T-helper 2 cell treated with Interferon-gamma antibody and Interleukin-4, amounts not matched to agents 100 ng/mL and 5 ng/mL, for 36 hours (primary cell): ENCODE results near the gene SPTSSA. TPM values are rescaled to one million over a fixed set of nuclear protein-coding genes. Genes with fewer than 3 reads are reported as not detected.
"Not testable (repeated sequence)": the region's sequence is repeated elsewhere in the genome, so short reads cannot be mapped to it uniquely, and the experiment has no call there.

Experiments used
- intact Hi-C: fragments of 100-400 bp; cut with micrococcal nuclease; formaldehyde crosslinking; loops from one replicate; pipeline ENCODE4 v1.15.1; 2023
- total RNA-seq: library from RNA; stranded (reverse); gene quantifications from 2 replicates; pipeline ENCODE4 v1.2.3, GENCODE V29; 2022

The SPTSSA gene, protein sequence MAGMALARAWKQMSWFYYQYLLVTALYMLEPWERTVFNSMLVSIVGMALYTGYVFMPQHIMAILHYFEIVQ
- 14.6 and 14.9 TPM in 2 replicates for total RNA-seq

DNA sequence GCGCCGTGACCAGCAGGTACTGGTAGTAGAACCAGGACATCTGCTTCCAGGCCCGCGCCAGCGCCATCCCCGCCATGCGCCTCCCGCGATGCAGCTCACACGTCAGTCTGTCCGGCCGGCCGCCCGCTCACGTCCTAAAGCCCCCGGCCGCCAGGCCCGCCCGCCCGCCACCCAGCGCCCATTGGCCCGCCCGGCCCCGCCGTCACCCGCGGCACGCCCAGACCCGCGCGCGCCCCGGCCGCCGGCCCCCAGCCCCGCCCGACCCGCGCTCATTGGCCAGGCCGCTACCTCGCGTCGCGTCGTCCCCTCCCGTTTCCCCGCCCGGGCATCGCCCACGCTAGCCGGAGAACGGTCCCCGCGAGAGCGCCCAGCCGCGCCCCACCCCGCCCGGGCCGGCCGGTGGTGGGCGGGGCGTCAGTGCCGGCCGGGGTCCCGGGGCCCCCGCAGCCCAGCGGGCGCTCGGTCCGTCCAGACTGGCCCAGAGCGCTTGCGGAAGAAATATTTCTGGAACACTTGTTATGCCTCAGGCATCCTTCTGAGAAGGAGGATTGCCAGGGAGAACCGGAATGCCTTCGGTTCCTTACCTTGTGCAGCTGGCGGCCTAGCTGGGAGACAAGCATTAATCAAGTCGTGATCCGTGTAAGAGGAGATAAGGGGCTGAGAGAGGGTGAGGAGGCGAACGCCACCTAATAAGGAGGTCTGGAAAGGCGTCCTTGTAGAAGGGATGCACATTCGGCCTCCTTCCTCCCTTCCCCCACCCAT, at the start of gene SPTSSA:
Gene SPTSSA (minus strand): TSS at position 109 of the 762 bp plus-strand sequence. CDS start 33 bp downstream, at position 76.
- intact Hi-C loops = loop anchor here (2.0 to 10.0 kb wide), 7 partner anchors 75 to 1365 kb away; partner anchors contain the start of genes BRMS1L, EAPP, EGLN3 and PPP2R3C

- intact Hi-C loops = no loop called here
Measured at GRCh38 chr14:34507884-34508283, 45.8 kb upstream of the SPTSSA start.

DNA sequence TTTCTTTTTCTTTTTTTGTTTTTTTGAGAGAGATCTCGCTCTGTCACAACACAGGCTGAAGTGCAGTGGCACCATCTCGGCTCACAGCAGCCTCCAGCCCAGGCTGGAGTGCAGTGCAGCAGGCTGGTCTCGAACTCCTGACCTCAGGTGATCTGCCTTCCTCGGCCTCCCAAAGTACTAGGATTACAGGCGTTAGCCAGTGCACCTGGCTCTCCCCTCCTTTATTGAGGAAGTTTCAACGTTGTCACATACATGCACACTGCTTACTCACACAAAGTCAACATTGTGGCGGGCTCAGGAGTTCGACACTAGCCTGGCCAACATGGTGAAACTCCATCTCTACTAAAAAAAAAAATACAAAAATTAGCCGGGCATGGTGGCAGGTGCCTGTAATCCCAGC, 45.4 kb upstream of the SPTSSA start:
- intact Hi-C loops = no loop called here

GRCh38 chr14:34505124-34505491, 43.1 kb upstream of the SPTSSA start:
- intact Hi-C loops = not testable (repeated sequence)

GRCh38 chr14:34504027-34504426, 42.0 kb upstream of the SPTSSA start:
- intact Hi-C loops = not testable (repeated sequence)

DNA sequence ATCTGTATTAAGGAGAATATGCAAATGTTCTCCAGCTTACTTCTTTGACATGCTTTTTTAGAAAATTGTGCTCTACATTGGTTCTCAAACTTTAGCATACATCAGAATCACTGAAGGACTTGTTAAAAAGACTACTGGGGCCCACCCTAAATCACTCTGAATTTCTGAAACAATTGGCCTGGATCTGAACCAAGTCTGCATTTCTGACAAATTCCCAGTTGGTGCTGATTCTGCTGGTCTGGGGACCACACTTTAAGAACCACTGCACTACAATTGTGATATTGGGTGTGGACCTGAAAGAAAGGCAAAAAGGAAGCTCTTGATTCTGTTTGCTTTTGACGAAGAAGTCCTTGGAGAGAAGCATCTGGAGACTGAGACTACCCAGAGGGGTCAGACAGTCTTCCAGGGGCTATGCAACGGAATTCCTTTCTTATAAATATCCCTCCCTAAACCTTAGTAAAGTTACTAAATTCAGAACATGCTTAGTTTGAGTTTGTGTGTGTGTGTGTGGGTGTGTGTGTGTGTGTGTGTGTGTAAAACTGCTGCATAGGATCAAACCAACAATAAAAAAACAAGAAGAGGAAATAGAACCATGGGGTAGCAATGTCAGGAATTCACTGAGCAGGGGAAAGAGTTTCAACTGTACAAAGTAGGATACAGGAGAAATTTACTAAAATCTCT, 40.6 kb upstream of the SPTSSA start:
- intact Hi-C loops = no loop called here

- intact Hi-C loops = no loop called here
Measured at GRCh38 chr14:34502001-34502400, 40.0 kb upstream of the SPTSSA start.

GRCh38 chr14:34501004-34501580, 39.1 kb upstream of the SPTSSA start:
- intact Hi-C loops = no loop called here

DNA sequence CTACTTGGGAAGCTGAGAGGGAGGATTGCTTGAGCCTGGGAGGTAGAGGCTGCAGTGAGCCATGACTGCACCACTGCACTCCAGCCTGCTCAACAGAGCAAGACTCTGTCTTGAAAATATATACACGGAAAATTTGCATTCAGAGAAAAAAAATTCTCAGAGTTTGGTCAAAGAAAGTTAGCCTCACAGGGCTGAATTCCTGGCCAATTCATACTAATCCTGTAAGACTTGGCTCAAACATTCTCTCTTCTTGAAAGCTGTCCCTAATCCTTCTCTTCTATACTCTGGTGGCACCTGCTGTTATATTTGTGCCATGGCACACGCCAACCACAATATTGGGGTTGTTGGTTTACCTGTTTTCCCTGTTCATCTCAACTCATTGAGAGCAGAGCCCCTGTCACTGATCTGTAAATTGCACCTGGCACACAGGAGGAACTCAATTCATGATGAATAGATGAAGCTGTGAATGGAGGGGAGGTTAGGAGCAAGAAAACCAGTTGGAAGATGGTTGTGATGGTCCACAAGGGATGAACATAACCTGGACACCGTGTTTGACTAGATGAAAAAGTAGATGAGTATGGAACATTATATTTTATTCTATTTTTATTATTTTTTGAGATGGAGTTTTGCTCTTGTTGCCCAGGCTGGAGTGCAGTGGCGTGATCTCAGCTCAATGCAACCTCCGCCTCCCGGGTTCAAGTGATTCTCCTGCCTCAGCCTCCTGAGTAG, 36.8 kb upstream of the SPTSSA start:
- intact Hi-C loops = loop anchor here (1.0 kb wide), 1 partner anchor 168 kb away; no protein-coding TSS in a partner anchor

DNA sequence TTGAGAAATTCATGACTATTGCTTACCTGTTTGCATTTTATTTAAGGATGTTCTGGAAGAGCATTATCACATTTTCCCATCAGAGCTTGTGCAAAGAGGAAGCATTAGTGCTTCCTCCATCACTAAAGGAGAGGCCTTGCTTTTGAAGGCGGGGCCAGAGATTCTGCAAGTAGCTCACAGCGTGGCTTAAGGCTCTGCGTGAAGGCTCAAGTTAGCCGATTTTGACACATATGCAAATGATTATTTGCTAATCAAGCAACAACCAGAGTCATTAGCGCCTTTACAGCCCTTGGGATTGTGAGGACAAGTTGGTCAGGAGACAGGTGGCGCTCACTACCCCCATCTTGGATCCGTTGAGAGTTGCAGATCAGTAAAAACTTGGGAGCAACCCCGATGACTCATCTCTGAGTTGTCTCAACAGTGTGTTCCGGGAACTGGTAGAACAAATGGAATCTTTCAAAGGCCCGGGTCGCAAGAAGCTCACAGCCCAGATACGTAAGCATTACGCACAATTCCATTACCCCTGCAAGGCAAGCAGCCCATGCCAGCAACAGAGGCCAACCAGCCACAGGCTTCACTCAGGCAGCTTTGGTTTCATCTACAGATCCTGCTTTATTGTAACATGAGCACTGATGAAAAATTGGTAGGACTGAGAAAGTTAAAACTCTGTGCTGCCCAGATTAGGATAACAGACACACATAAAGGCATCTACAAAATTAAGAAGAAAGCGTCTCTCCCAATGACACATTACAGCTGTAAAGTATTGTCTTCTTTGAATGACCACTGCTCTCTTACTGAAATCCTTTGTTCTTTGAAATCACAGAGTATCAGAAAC, 34.9 kb upstream of the SPTSSA start:
- intact Hi-C loops = no loop called here

- intact Hi-C loops = no loop called here
Measured at GRCh38 chr14:34496007-34496678, 34.1 kb upstream of the SPTSSA start.

- intact Hi-C loops = no loop called here
Measured at GRCh38 chr14:34489324-34489723, 27.3 kb upstream of the SPTSSA start.

GRCh38 chr14:34488528-34488927, 26.5 kb upstream of the SPTSSA start:
- intact Hi-C loops = no loop called here

- intact Hi-C loops = no loop called here
Measured at GRCh38 chr14:34484726-34485125, 22.7 kb upstream of the SPTSSA start.

DNA sequence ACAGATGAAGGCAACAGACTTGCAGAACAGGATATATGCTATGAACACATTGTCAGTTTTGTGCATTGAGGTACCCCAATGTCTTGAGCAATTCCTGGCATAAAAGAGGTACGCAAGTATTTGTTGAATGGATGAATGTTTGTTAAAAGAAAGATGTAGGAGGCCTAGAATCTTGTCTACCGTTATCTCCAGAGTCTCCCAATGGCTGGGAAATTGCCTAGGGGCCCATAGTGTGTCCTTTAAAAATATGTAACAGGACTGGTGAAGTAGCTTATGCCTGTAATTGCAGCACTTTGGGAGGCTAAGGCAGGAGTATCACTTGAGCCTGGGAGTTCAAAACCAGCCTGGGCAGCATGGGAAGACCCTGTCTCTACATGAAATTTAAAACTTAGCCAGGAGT, 20.4 kb upstream of the SPTSSA start:
- intact Hi-C loops = no loop called here

- intact Hi-C loops = no loop called here
Measured at GRCh38 chr14:34479694-34480093, 17.7 kb upstream of the SPTSSA start.

GRCh38 chr14:34478261-34478660, 16.2 kb upstream of the SPTSSA start:
- intact Hi-C loops = no loop called here

- intact Hi-C loops = not testable (repeated sequence)
Measured at GRCh38 chr14:34476036-34476435, 14.0 kb upstream of the SPTSSA start.

DNA sequence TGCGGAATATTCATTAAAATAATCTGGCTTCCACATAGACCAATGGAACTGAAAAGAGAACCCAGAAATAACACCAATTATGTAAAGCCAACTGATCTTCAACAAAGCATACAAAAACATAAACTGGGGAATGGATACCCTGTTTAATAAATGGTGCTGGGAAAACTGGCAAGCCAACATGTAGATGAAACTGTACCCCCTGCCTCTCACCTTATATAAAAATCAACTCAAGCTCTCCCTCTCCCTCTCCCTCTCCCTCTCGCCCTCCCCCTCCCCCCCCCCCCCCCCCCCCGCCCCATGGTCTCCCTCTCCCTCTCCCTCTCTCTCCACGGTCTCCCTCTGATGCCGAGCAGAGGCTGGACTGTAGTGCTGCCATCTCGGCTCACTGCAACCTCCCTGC, 13.1 kb upstream of the SPTSSA start:
- intact Hi-C loops = no loop called here

DNA sequence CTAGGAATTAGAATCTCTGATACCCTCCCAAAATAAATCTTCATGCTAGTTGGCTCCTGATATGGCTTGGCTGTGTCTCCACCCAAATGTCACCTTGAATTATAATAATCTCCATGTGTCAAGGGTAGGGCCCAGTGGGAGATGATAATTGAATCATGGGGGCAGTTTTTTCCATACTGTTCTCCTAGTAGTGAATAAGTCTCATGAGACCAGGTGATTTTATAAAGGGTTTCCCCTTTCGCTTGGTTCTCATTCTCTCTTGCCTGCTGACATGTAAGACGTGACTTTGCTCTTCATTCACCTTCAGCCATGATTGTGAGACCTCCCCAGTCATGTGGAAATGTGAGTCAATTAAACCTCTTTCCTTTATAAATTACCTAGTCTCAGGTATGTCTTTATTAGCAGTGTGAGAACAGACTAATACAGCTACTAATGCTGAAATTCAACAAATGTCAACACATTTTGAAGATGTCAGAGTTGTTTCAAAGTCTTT, 12.2 kb upstream of the SPTSSA start:
- intact Hi-C loops = no loop called here
